Measurements from ENCODE around the gene BICRAL.
"Not testable (repeated sequence)": the region's sequence is repeated elsewhere in the genome, so short reads cannot be mapped to it uniquely, and the experiment has no call there.

Gene BICRAL, protein sequence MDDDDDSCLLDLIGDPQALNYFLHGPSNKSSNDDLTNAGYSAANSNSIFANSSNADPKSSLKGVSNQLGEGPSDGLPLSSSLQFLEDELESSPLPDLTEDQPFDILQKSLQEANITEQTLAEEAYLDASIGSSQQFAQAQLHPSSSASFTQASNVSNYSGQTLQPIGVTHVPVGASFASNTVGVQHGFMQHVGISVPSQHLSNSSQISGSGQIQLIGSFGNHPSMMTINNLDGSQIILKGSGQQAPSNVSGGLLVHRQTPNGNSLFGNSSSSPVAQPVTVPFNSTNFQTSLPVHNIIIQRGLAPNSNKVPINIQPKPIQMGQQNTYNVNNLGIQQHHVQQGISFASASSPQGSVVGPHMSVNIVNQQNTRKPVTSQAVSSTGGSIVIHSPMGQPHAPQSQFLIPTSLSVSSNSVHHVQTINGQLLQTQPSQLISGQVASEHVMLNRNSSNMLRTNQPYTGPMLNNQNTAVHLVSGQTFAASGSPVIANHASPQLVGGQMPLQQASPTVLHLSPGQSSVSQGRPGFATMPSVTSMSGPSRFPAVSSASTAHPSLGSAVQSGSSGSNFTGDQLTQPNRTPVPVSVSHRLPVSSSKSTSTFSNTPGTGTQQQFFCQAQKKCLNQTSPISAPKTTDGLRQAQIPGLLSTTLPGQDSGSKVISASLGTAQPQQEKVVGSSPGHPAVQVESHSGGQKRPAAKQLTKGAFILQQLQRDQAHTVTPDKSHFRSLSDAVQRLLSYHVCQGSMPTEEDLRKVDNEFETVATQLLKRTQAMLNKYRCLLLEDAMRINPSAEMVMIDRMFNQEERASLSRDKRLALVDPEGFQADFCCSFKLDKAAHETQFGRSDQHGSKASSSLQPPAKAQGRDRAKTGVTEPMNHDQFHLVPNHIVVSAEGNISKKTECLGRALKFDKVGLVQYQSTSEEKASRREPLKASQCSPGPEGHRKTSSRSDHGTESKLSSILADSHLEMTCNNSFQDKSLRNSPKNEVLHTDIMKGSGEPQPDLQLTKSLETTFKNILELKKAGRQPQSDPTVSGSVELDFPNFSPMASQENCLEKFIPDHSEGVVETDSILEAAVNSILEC

DNA sequence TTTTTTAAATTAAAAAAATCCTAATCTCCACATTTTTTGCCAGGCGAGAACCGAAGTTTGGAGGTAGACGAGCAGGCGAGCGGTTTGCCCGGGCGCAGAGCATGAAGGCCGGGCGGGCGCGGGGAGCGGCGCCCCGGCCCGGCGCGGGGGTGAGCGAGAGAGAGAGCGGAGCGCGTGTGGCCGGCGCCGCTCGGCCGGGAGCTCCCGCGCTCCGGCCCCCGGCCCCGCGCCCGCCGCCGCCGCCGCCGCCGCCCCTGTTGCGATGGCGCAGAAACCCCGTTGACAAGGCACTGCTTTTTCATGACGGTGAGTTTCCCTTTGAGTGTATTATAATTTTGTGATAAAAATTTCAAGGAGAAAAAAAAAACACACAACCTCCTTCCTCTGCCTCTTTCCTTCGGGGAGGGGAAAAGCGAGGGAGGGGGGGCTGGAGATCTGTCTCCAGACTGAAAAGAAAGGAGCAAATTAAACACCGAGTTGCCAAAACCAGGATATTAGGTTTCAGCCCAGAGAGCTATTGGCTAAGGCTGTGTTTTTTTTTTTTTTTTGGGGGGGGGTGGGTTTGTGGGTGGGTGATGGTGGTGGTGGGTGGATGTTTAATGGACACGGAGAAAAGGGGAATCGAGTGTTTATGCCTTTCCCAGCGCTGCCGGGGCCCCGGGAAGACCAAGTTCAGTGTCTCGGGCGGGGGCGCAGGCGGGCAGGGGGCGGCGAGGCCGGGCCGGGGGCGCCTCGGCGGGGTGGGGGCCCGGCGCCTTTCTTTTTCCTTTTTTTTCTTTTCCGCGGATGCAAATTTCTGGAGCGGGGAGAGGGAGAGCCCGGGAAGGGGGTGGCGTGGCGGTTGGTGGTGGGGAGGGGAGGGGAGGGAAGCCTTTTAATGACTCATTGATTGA is at the start of gene BICRAL:
BICRAL (plus strand) TSS at position 257 of the 893 bp plus-strand sequence. CDS start 39,971 bp downstream, outside the sequence.
- peaks cover 62% of the 10 kb centered on the region for H3K79me2 ChIP-seq (ENCODE audit: insufficient read depth, low read depth)
- no peaks in the 10 kb centered on the region for H3K27me3 ChIP-seq (ENCODE audit: insufficient read depth, low read depth)
- H3K4me1 ChIP-seq (ENCODE audit: low read depth, poor library complexity, severe bottlenecking) = peaks cover 55% of the 10 kb centered on the region
- peak within 1 kb of the TSS; percentile 42; the same call in 1 of the 2 replicates for H2AFZ ChIP-seq (ENCODE audit: low read depth)
- no peaks in the 10 kb centered on the region for H3K36me3 ChIP-seq (ENCODE audit: insufficient read depth)
- TF ChIP-seq, protein P1, sequence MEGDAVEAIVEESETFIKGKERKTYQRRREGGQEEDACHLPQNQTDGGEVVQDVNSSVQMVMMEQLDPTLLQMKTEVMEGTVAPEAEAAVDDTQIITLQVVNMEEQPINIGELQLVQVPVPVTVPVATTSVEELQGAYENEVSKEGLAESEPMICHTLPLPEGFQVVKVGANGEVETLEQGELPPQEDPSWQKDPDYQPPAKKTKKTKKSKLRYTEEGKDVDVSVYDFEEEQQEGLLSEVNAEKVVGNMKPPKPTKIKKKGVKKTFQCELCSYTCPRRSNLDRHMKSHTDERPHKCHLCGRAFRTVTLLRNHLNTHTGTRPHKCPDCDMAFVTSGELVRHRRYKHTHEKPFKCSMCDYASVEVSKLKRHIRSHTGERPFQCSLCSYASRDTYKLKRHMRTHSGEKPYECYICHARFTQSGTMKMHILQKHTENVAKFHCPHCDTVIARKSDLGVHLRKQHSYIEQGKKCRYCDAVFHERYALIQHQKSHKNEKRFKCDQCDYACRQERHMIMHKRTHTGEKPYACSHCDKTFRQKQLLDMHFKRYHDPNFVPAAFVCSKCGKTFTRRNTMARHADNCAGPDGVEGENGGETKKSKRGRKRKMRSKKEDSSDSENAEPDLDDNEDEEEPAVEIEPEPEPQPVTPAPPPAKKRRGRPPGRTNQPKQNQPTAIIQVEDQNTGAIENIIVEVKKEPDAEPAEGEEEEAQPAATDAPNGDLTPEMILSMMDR (conservative IDR thresholded peaks at IDR 0.05; ENCODE audit: low read depth, low read length) = no peak
- peak within 1 kb of the TSS; percentile 99 for H3K27ac ChIP-seq
- peak within 1 kb of the TSS; percentile 100 for H3K9ac ChIP-seq
- peak within 1 kb of the TSS; percentile 59 for H3K4me2 ChIP-seq
- no peak within 1 kb of the TSS for H3K4me3 ChIP-seq (IDR thresholded peaks at IDR 0.05; ENCODE audit: insufficient read depth, low read depth, low read length)
- no peaks in the 10 kb centered on the region for H4K20me1 ChIP-seq (ENCODE audit: insufficient read depth)

DNA sequence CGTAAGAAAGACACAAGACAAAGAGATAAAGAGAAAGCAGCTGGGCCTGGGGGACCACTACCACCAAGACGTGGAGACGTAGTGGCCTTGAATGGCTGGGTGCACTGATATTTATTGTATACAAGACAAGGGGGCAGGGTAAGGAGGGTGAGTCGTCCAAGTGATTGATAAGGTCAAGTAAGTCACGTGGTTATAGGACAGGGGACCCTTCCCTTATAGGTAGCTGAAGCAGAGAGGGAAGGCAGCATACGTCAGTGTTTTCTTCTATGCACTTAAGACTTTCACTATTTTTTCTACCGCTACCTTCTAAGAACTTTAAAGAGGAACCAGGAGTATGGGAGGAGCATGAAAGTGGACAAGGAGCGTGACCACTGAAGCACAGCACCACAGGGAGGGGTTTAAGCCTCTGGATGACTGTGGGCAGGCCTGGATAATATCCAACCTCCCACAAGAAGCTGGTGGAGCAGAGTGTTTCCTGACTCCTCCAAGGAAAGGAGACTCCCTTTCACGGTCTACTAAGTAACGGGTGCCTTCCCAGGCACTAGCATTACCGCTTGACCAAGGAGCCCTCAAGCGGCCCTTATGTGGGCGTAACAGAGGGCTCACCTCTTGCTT is 47.9 kb upstream of the BICRAL start:
- H3K27ac ChIP-seq; H3K4me2 ChIP-seq; H2AFZ ChIP-seq (ENCODE audit: low read depth); H3K36me3 ChIP-seq (ENCODE audit: insufficient read depth); H3K4me1 ChIP-seq (ENCODE audit: low read depth, poor library complexity, severe bottlenecking); H3K4me3 ChIP-seq (IDR thresholded peaks at IDR 0.05; ENCODE audit: insufficient read depth, low read depth, low read length); H3K9ac ChIP-seq; H3K79me2 ChIP-seq (ENCODE audit: insufficient read depth, low read depth); H3K27me3 ChIP-seq (ENCODE audit: insufficient read depth, low read depth); H4K20me1 ChIP-seq (ENCODE audit: insufficient read depth): not testable (repeated sequence)

DNA sequence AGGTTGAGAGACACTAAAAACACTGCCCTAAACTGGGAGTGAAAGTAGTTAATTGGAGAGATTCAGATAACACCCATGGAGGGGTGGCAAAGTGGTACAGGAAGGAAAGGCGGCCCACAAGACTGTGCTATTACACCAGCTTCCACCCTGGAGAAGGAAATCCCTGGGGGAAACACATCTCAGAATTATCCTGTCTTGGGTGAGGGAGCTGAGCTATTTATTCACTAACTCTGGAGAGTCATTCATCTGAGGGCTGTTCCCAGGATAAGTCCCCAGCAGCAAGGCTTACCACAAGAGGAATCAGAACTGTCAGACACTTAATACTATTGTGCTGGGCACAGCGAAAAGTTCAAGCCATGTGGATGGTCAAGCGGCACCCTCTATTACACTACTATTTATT is 45.9 kb upstream of the BICRAL start:
- H4K20me1 ChIP-seq (ENCODE audit: insufficient read depth) = no peaks in the 10 kb centered on the region
- H3K4me1 ChIP-seq (ENCODE audit: low read depth, poor library complexity, severe bottlenecking) = no peaks in the 10 kb centered on the region
- TF ChIP-seq, protein P1 (conservative IDR thresholded peaks at IDR 0.05; ENCODE audit: low read depth, low read length) = no peak
- H3K4me3 ChIP-seq (IDR thresholded peaks at IDR 0.05; ENCODE audit: insufficient read depth, low read depth, low read length) = no peak overlapping the region
- no peaks in the 10 kb centered on the region for H3K27me3 ChIP-seq (ENCODE audit: insufficient read depth, low read depth)
- no peak overlapping the region for H3K4me2 ChIP-seq
- H3K79me2 ChIP-seq (ENCODE audit: insufficient read depth, low read depth) = no peaks in the 10 kb centered on the region
- H3K36me3 ChIP-seq (ENCODE audit: insufficient read depth) = no peaks in the 10 kb centered on the region
- H2AFZ ChIP-seq (ENCODE audit: low read depth) = no peak overlapping the region
- H3K27ac ChIP-seq = no peak overlapping the region
- H3K9ac ChIP-seq = no peak overlapping the region

DNA sequence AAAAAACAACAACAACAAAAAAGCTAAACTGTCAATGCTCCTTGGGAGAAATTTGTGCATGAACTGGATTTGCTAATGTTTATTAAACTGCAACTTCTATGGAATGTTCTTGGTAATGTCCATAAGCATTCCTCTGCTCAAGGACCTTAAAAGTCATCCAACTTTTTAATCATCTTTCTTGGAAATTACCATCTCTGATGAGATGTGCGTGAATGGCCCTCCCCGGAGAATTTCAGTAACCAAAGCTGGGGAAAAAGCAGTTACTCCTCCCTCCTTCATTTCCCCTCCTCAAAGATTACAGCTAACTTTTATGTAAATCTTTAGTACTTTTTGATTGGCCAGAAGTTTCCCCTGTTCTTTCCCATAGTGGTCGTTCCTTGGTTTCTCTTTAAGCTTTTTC is 41.1 kb upstream of the BICRAL start:
- Histone ChIP-seq H3K4me1 (ENCODE audit: low read depth, poor library complexity, severe bottlenecking) (peaks cover 9% of the 10 kb centered on the region), H3K27ac (no peak overlapping the region), H3K27me3 (ENCODE audit: insufficient read depth, low read depth) (no peaks in the 10 kb centered on the region), H3K36me3 (ENCODE audit: insufficient read depth) (no peaks in the 10 kb centered on the region), H3K4me2 (no peak overlapping the region), H3K4me3 (IDR thresholded peaks at IDR 0.05; ENCODE audit: insufficient read depth, low read depth, low read length) (no peak overlapping the region), H2AFZ (ENCODE audit: low read depth) (no peak overlapping the region), H3K79me2 (ENCODE audit: insufficient read depth, low read depth) (peaks cover 20% of the 10 kb centered on the region), H3K9ac (no peak overlapping the region), H4K20me1 (ENCODE audit: insufficient read depth) (peaks cover 7% of the 10 kb centered on the region; the same call in 1 of the 2 replicates)
- TF ChIP-seq, protein P1 (conservative IDR thresholded peaks at IDR 0.05; ENCODE audit: low read depth, low read length) = no peak

Data from KMS-11 (cell line).